Activated CD4-positive, CD25-positive, alpha-beta regulatory T cell treated with anti-CD3 and anti-CD28 coated beads, Interleukin-2, amount 50 U/mL, for 24 hours (primary cell): ENCODE results near the gene BCL2L2.
"Not testable (repeated sequence)": the region's sequence is repeated elsewhere in the genome, so short reads cannot be mapped to it uniquely, and the experiment has no call there.

Experiments
- ATAC-seq, 2 donors: fragments of 150-1000 bp; cut with Tn5 transposase; one replicate each; pipeline ENCODE4 v1.10.0; 2021; ENCODE audit warnings: mild to moderate bottlenecking in 1 of 2, moderate library complexity in 1 of 2

BCL2L2 gene

DNA sequence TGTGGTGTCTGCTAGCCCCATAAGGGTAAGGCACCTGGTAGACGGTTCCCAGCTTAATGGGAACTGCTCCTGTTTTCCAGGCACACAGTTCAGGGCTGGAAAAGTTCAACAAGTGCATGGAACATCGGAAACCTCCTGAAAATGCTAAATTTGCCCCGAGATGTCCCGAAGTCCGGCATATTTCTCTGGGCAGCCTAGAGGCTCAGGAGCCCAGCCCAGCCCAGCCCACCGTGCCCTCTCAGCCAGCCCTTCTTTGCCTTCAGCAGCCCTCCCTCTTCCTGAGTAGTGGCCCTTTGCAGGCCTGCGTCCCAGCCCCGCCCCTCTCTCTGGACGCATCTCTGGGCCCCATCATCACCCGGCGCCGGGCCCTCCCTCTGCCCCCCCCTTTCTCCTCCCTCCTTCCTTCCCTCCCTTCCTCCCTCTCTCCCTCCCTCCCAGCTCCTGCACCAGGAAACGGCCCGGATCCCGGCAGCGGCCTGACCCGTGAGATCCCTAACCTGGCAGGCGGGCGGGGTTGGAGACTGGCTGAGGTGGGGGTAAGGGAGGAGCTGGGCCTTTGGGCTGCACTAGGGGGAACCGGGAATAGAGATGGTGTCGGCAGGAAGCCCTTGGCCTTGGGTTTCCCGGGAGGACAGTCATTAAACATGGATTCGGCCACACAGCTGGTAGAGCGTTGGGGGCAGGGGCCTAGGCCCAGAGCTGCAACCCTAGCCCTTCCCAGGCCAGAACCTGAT, at the start of gene BCL2L2:
TSS of gene BCL2L2 (plus strand) at position 422 of the 734 bp plus-strand sequence. CDS start 935 bp downstream, outside the sequence.
- ATAC-seq: no peak

- no peak for ATAC-seq
Observed at GRCh38 chr14:23258256-23258655, 48.4 kb upstream of the BCL2L2 start.

DNA sequence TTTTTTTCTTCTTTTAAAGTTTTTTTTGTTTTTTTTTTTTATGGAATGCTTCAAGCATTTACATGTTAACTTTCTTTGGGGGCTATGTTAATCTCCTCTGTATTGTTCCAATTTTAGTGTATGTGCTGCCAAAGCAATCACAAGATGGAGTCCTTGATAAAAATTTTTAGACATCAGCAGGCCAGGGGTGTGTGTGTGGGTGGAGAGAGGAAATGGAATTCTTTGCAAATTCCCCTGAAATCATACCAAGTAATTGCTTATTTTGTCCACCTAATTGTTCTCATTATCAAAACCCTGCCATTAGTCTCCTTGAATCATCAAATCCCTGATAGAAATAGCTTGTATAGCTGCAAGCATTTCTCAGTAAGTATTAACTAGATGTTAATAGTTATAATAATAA, 47.2 kb upstream of the BCL2L2 start:
- ATAC-seq: no peak

- not testable (repeated sequence) for ATAC-seq
Observed at GRCh38 chr14:23260849-23261248, 45.8 kb upstream of the BCL2L2 start.

- no peak for ATAC-seq
Observed at GRCh38 chr14:23269193-23269592, 37.4 kb upstream of the BCL2L2 start.

- ATAC-seq: no peak
Observed at GRCh38 chr14:23275412-23275811, 31.2 kb upstream of the BCL2L2 start.

GRCh38 chr14:23277189-23277588, 29.4 kb upstream of the BCL2L2 start:
- ATAC-seq: no peak

GRCh38 chr14:23277928-23278327, 28.7 kb upstream of the BCL2L2 start:
- not testable (repeated sequence) for ATAC-seq

- no peak for ATAC-seq
Observed at GRCh38 chr14:23281247-23281646, 25.4 kb upstream of the BCL2L2 start.

- no peak for ATAC-seq
Observed at GRCh38 chr14:23284654-23285529, 21.7 kb upstream of the BCL2L2 start.

- ATAC-seq: peak; percentile 18 to 21
Observed at GRCh38 chr14:23285530-23286019, 21.1 kb upstream of the BCL2L2 start.

DNA sequence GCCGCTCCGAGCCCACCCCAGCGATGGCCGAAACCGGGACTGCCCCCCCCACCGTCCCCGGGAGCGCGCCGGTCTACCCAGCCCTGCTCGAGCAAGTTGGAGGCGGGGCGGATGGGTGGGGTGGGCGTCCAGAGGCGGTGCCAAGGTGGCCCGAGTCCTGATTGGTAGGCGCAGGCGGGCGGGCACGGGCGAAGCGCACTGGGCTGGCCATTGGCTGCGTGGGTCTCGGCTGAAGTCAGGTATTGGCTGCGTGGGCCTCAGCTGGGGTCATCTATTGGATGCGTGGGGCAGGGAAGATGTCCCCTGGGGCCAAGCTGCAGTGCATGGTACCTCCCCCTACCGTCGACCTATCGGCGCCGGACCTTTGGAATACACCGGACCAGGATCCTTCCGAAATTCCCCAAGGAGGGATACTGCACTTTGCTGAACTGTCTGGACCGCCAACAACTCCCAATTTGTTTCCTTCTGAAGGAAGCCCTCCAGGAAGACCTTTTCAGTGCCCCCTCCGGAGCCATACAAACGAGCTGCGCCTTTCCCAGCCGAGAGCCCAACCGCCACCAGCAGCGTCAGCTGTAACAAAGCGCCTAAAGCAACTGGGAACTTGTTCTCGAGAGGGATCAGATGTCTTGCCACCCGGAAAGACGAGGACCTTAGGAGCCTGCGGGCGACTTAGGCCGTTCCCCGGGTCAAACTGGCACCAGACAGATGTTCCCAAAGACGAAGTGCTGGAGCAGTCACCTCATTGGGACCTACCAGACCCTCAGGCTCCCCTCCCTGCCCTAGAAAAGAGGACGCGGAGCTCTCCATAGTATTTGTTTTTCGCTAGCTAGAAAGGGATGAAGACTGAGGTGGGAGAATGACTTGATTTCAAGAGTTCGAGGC, 20.4 kb upstream of the BCL2L2 start, which contains the start of gene HOMEZ:
TSS of gene HOMEZ (minus strand) at position 113 of the 882 bp plus-strand sequence. CDS start 180 bp downstream, outside the sequence.
- ATAC-seq: peak; percentile 98

DNA sequence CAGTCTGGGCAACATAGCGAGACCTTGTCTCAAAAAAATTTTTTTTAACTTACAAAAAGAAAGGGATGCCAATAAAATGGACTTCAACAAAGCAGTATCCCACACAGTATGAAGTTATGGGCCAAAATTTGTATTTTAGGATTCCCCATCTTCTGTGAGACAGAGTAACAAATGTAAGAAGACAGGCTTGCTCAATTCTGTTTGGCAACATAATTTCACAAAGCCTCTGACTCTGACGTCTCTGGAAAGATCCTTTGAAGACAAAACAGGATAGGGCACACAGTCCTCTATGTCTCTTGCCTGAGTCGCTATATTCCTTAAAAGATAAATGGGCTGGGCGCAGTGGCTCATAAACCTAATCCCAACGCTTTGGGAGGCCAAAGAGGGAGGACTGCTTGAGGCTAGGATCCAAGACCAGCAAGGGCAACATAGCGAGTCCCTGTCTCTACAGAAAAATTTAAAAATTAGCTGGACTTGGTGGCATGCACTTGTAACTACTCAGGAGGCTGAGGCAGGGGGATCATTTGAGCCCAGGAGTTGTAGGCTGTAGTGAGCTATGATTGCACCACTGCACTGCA, 19.6 kb upstream of the BCL2L2 start:
- ATAC-seq: no peak

GRCh38 chr14:23294734-23295561, 11.7 kb upstream of the BCL2L2 start:
- ATAC-seq: peak; percentile 83

DNA sequence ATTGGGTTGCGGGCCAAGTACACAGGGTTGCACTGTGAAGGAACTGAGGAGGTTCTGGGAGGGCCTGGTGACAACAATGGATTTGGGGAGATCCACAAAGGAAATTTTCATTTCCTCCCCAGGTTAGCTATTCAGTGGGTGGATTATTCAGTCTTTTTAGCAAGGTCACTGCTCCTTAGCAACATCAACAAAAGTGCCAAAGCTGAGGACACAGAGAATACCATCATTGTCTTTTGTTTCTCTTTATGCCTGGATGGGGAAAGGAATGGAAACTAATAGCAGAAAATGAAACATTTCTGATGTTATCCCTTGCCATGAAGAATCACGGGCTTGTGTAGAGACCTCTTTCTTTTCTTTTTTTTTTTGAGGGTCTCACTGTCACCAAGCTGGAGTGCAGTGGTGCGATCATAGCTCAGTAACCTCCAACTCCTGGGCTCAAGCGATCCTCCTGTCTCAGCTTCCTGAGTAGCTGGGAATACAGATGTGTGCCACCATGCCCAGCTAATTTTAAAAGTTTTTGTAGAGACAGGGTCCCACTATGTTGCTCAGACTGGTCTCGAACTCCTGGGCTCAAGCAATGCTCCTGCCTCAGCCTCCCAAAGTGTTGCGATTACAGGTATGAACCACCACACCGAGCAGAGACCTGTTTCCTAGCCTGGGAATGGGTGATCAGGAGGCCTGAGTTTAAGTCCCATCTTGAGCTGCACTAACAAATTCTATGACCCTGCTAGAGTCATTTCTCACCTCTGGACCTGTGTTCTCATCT, 10.4 kb upstream of the BCL2L2 start:
- no peak for ATAC-seq

DNA sequence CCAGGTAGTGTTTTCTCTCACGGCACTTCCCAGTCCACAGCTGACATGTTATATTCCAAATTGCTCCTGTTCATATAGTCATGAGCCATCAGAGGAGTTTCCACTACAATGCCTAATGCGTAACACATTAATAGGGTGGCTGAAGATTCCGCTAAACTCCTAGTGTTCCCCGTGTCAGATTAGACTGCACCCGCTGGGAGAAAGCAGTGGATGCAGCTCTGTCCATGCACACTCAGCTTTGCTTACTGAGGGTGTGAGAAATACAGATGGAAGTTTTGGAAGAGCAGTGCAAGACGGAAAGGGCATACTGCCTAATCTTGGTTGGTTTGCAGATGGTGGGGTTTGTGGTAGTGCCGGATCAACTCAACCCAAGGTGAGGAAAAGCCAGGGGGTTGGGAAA, 9.5 kb upstream of the BCL2L2 start:
- no peak for ATAC-seq

GRCh38 chr14:23297611-23298277, 8.9 kb upstream of the BCL2L2 start:
- no peak for ATAC-seq

DNA sequence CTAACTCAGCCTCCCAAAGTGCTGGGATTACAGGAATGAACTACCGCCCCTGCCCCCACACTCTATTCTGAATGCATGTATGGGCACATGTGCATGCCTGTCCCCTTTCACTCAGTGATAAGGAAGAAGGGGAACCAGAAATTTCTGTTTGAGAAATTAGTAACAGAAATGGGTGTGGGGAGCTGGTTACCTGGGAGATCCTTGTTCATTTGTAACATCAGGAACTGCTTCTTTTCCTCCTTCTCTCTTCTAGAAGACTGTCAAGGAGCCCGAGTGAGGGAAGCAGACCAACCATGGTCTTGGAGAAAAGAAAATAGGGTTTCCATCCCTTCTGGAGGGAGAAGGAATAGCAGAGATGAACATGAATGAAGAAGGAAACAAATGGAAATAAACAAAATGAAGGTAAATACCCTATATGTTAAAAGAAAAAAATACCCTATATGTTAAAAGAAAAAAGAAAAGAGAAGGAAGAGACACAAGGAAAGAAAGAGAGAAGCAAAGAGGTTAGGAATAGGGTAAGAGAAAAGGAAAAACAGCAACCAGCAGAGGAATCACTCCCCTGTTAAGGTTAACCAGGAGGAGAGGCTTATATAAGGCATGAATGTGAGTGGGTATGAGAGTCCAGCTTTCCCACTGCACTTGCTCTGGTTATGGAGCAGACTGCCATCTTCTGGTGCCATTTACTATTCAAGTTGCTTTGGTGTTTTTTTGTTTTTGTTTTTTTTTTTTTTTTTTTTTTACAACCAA, 7.2 kb upstream of the BCL2L2 start:
- ATAC-seq: no peak
